ENCODE results near the gene TTLL13. TPM values are rescaled to one million over a fixed set of nuclear protein-coding genes. Genes with fewer than 3 reads are reported as not detected.

TTLL13 gene
- total RNA-seq, 1 experiment from 2014 or later = 1.0 TPM

DNA sequence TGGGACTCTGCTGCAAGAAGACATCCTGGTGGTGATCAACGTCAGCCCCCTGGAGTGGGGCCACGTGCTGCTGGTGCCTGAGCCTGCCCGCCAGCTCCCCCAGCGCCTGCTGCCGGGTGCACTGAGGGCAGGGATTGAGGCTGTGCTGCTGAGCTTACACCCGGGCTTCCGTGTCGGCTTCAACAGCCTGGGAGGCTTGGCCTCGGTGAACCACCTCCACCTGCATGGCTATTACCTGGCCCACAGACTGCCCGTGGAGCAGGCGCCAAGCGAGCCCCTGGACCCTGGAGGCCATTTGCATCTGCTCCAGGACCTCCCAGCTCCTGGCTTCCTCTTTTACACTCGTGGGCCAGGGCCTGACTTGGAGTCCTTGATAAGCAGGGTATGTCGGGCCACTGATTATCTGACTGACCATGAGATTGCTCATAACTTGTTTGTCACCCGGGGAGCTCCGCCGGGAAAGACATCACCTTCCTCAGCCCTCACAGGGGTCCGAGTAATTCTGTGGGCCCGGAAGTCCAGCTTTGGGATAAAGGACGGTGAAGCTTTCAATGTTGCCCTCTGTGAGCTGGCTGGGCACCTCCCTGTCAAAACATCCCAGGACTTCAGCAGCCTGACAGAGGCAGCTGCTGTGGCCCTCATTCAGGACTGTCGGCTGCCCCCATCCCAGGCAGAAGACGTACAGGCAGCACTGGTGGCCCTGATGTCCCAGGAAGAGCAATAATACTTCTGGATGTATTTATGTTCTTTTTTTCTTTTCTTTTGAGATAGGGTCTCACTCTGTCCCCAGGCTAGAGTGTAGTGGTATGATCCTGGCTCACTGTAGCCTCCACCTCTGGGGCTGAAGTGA, 7.8 kb upstream of the TTLL13 start:
- no peak overlapping the region for H3K4me3 ChIP-seq (replicated peaks in 1 of 2; ENCODE audit: low read depth in 1 of 2, low read length in 2 of 2)
- H4K20me1 ChIP-seq (ENCODE audit: insufficient read depth) = no peaks in the 10 kb centered on the region
- intact Hi-C loops (cut with micrococcal nuclease) = no loop called here
- no peaks in the 10 kb centered on the region for H3K79me2 ChIP-seq (ENCODE audit: insufficient read depth, low read length)
- TF ChIP-seq POLR2A (IDR thresholded peaks at IDR 0.05; ENCODE audit: borderline replicate concordance, extremely low read depth, insufficient read depth, insufficient read length) (no peak), FOSL1 (IDR thresholded peaks at IDR 0.05; ENCODE audit: low read depth) (no peak), ELF1 (IDR thresholded peaks at IDR 0.05; ENCODE audit: borderline replicate concordance, low read depth) (no peak), YY1 (IDR thresholded peaks at IDR 0.05; ENCODE audit: extremely low read depth, insufficient replicate concordance, low read depth, low read length) (no peak), ZFX (IDR thresholded peaks at IDR 0.05) (no peak), SRF (IDR thresholded peaks at IDR 0.05; ENCODE audit: low read depth) (no peak)
- DNase-seq (ENCODE audit: low read depth, low spot score) (no peak), ATAC-seq (no peak)
- ChIA-PET CTCF (no interaction called here), POLR2A (no interaction called here), RAD21 (ENCODE audit: low non-redundant PET in 1 of 2, low total read pairs in 2 of 2, uncharacterized antibody in 2 of 2, unreplicated experiment in 2 of 2) (no interaction called here)
- H3K9me2 ChIP-seq (ENCODE audit: insufficient read depth) = no peaks in the 10 kb centered on the region
- H3K9me3 ChIP-seq (ENCODE audit: control insufficient read depth in 1 of 2, insufficient read depth in 1 of 2, low read depth in 1 of 2, low read length in 2 of 2) = no peaks in the 10 kb centered on the region
- peaks cover 0 to 12% of the 10 kb centered on the region in 2 experiments; a peak in 2 of 4 replicates for H3K4me1 ChIP-seq (ENCODE audit: control insufficient read depth in 1 of 2, insufficient read depth in 2 of 2, low read length in 2 of 2)
- H2AFZ ChIP-seq (ENCODE audit: low read depth, low read length, poor library complexity, severe bottlenecking) = no peak overlapping the region
- H3K27me3 ChIP-seq (ENCODE audit: insufficient read depth, low read length) = no peaks in the 10 kb centered on the region
- no TSS peak for BruUV-seq (replicated peaks)
- H3K9ac ChIP-seq (ENCODE audit: low read length) = no peak overlapping the region
- no peak overlapping the region for H3K4me2 ChIP-seq (ENCODE audit: low read length)
- H3K27ac ChIP-seq (ENCODE audit: low read depth, low read length) = no peak overlapping the region
- H3K36me3 ChIP-seq (ENCODE audit: control insufficient read depth in 1 of 2, insufficient read depth in 2 of 2, low read length in 2 of 2) = peaks cover 7% of the 10 kb centered on the region in 2 experiments; a peak in 2 of 4 replicates

DNA sequence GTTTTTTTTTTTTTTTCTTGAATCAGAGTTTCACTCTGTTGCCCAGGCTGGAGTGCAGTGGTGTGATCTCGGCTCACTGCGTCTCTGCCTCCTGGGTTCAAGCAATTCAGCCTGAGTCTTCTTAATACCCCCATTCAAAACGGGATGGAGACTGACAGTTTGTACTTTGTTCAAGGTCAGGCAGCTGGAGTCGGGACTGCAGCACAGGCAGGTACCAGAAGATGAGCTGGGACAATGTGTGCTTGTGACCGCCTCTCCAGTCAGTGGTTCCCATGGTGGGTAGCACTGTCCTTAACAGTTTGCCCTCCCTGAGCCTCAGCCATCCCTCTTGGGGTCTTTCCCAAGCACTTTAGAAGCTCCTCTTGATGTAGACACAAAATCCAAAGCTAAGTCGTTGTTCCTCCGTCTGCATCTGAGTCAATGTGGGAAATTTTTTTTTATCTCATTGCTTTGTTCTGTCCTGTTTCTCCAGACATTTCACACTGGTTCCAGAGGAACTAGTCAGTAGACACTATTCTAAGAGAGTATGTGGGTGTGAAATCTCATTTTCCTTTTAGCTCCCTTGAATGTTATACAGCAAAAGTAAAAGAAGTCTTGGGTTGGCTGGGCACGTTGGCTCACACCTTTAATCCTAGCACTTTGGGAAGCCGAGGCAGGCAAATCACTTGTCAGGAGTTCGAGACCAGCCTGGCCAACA, 5.3 kb upstream of the TTLL13 start:
- H3K4me1 ChIP-seq (ENCODE audit: control insufficient read depth in 1 of 2, insufficient read depth in 2 of 2, low read length in 2 of 2) = peaks cover 4 to 5% of the 10 kb centered on the region in 2 experiments; a peak in 3 of 4 replicates
- POLR2A ChIA-PET = no interaction called here
- no peaks in the 10 kb centered on the region for H4K20me1 ChIP-seq (ENCODE audit: insufficient read depth)
- CTCF ChIA-PET = no interaction called here
- H3K9me2 ChIP-seq (ENCODE audit: insufficient read depth) = no peaks in the 10 kb centered on the region
- ATAC-seq (no peak), DNase-seq (ENCODE audit: low read depth, low spot score) (no peak)
- no peak overlapping the region for H3K4me2 ChIP-seq (ENCODE audit: low read length)
- RAD21 ChIA-PET (ENCODE audit: low non-redundant PET in 1 of 2, low total read pairs in 2 of 2, uncharacterized antibody in 2 of 2, unreplicated experiment in 2 of 2) = no interaction called here
- no peaks in the 10 kb centered on the region for H3K9me3 ChIP-seq (ENCODE audit: control insufficient read depth in 1 of 2, insufficient read depth in 1 of 2, low read depth in 1 of 2, low read length in 2 of 2)
- H3K79me2 ChIP-seq (ENCODE audit: insufficient read depth, low read length) = no peaks in the 10 kb centered on the region
- no peaks in the 10 kb centered on the region for H3K27me3 ChIP-seq (ENCODE audit: insufficient read depth, low read length)
- H2AFZ ChIP-seq (ENCODE audit: low read depth, low read length, poor library complexity, severe bottlenecking) = no peak overlapping the region
- intact Hi-C loops (cut with micrococcal nuclease) = no loop called here
- H3K27ac ChIP-seq (ENCODE audit: low read depth, low read length) = no peak overlapping the region
- H3K9ac ChIP-seq (ENCODE audit: low read length) = no peak overlapping the region
- no TSS peak for BruUV-seq (replicated peaks)
- no peak overlapping the region for H3K4me3 ChIP-seq (replicated peaks in 1 of 2; ENCODE audit: low read depth in 1 of 2, low read length in 2 of 2)
- no peaks in the 10 kb centered on the region for H3K36me3 ChIP-seq (ENCODE audit: control insufficient read depth in 1 of 2, insufficient read depth in 2 of 2, low read length in 2 of 2)
- TF ChIP-seq EZH2phosphoT487 (IDR thresholded peaks at IDR 0.05; ENCODE audit: borderline replicate concordance) (no peak), CBX3 (IDR thresholded peaks at IDR 0.05; ENCODE audit: low read depth) (no peak), TCF7L2 (IDR thresholded peaks at IDR 0.05; ENCODE audit: borderline replicate concordance, extremely low read depth, insufficient read depth, insufficient read length) (no peak), EGR1 (IDR thresholded peaks at IDR 0.05; ENCODE audit: low read depth) (no peak), FOSL1 (IDR thresholded peaks at IDR 0.05; ENCODE audit: low read depth) (no peak), POLR2AphosphoS5 (IDR thresholded peaks at IDR 0.05; ENCODE audit: low read depth, low read length) (no peak), ZNF274 (IDR thresholded peaks at IDR 0.05; ENCODE audit: low read depth, low read length) (no peak), SRF (IDR thresholded peaks at IDR 0.05; ENCODE audit: low read depth) (no peak), CEBPB (IDR thresholded peaks at IDR 0.05; ENCODE audit: low read depth) (no peak), JUND (IDR thresholded peaks at IDR 0.05) (no peak), SIN3A (IDR thresholded peaks at IDR 0.05; ENCODE audit: low read depth) (no peak)
- TF ChIP-seq, protein P1, sequence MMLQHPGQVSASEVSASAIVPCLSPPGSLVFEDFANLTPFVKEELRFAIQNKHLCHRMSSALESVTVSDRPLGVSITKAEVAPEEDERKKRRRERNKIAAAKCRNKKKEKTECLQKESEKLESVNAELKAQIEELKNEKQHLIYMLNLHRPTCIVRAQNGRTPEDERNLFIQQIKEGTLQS (IDR thresholded peaks at IDR 0.05) = no peak
- TF ChIP-seq, protein P2, sequence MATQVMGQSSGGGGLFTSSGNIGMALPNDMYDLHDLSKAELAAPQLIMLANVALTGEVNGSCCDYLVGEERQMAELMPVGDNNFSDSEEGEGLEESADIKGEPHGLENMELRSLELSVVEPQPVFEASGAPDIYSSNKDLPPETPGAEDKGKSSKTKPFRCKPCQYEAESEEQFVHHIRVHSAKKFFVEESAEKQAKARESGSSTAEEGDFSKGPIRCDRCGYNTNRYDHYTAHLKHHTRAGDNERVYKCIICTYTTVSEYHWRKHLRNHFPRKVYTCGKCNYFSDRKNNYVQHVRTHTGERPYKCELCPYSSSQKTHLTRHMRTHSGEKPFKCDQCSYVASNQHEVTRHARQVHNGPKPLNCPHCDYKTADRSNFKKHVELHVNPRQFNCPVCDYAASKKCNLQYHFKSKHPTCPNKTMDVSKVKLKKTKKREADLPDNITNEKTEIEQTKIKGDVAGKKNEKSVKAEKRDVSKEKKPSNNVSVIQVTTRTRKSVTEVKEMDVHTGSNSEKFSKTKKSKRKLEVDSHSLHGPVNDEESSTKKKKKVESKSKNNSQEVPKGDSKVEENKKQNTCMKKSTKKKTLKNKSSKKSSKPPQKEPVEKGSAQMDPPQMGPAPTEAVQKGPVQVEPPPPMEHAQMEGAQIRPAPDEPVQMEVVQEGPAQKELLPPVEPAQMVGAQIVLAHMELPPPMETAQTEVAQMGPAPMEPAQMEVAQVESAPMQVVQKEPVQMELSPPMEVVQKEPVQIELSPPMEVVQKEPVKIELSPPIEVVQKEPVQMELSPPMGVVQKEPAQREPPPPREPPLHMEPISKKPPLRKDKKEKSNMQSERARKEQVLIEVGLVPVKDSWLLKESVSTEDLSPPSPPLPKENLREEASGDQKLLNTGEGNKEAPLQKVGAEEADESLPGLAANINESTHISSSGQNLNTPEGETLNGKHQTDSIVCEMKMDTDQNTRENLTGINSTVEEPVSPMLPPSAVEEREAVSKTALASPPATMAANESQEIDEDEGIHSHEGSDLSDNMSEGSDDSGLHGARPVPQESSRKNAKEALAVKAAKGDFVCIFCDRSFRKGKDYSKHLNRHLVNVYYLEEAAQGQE (IDR thresholded peaks at IDR 0.05; ENCODE audit: low read depth) = no peak
